Endothelial cell of umbilical vein (primary cell): ENCODE measurements around the gene GPR17. TPM values are rescaled to one million over a fixed set of nuclear protein-coding genes. Genes with fewer than 3 reads are reported as not detected.
A peak's percentile ranks its signal among the peaks of the same experiment; 100 is the strongest.

ENCODE experiments used
- BruUV-seq: library from RNA; stranded (reverse); fragments of 400-500 nt; replicated peaks from 2 replicates; lab custom pipeline; 2021; lab: Mats Ljungman, UMichigan
- CTCF ChIA-PET: fragments of 300-600, 350-600 bp; sonication (Branson Sonifier 250); formaldehyde crosslinking; loops from one replicate; lab custom pipeline; 2021; ENCODE audit warnings: antibody characterized with exemption, inconsistent platforms; lab: Charles Lee
- POLR2A ChIA-PET: fragments of 300-600, 350-600 bp; sonication (Branson Sonifier 250); formaldehyde crosslinking; loops from one replicate; lab custom pipeline; 2021; ENCODE audit warnings: antibody characterized with exemption, inconsistent platforms; lab: Charles Lee
- DNase-seq: peaks from one replicate; pipeline ENCODE4 v3.0.0-alpha.2; 2011; ENCODE audit warnings: low read depth, low spot score
- FAIRE-seq: peaks from 2 replicates; lab custom pipeline; 2011; peaks lifted over from hg19 to GRCh38; lab: Jason Lieb, UNC
- H2AFZ ChIP-seq: 2 replicates; pipeline ENCODE4 v1.6.0; 2012; ENCODE audit warnings: low read depth, low read length, control low read depth, inconsistent platforms
- H3K27ac ChIP-seq: 2 replicates; pipeline ENCODE4 v1.5.1; 2011; ENCODE audit warnings: low read depth, mild to moderate bottlenecking, control low read depth, low read length, moderate library complexity; ENCODE audit not compliant: insufficient read depth
- H3K27me3 ChIP-seq, 2 experiments: 2 replicates each; pipeline versions ENCODE4 v1.6.0 to v1.6.1; 2011; ENCODE audit warnings: low read length in 2 of 2, mixed read lengths in 1 of 2; ENCODE audit not compliant: control insufficient read depth in 2 of 2, insufficient read depth in 2 of 2
- H3K36me3 ChIP-seq, 2 experiments: 2 replicates in 1 of 2; 3 replicates in 1 of 2; pipeline ENCODE4 v1.5.1; 2011; ENCODE audit warnings: low read length in 2 of 2, mild to moderate bottlenecking in 1 of 2, moderate library complexity in 1 of 2; ENCODE audit not compliant: control insufficient read depth in 2 of 2, insufficient read depth in 2 of 2; ENCODE audit errors: extremely low read depth in 1 of 2
- H3K4me1 ChIP-seq: 3 replicates; pipeline ENCODE4 v1.5.1; 2011; ENCODE audit warnings: mild to moderate bottlenecking, low read length; ENCODE audit not compliant: control insufficient read depth, insufficient read depth; ENCODE audit errors: extremely low read depth
- H3K4me2 ChIP-seq: 2 replicates; pipeline ENCODE4 v1.6.1; 2011; ENCODE audit warnings: low read length, control low read depth, mixed read lengths; ENCODE audit not compliant: insufficient read depth
- H3K4me3 ChIP-seq, 3 experiments: fragments of 200-600 bp in 1 of 3; sonication (generic), shearing (Covaris generic) in 1 of 3; replicated peaks in 1 of 3; 2 replicates each; pipeline ENCODE4 v1.5.1; 2011 to 2016; ENCODE audit warnings: control low read depth in 3 of 3, low read length in 3 of 3, mild to moderate bottlenecking in 2 of 3, inconsistent platforms in 1 of 3, low read depth in 1 of 3, moderate library complexity in 1 of 3; ENCODE audit not compliant: insufficient read depth in 1 of 3
- H3K79me2 ChIP-seq: 2 replicates; pipeline ENCODE4 v1.6.0; 2012; ENCODE audit warnings: low read length, inconsistent platforms; ENCODE audit not compliant: control insufficient read depth, insufficient read depth
- H3K9ac ChIP-seq: replicated peaks from 2 replicates; pipeline ENCODE3; 2011; ENCODE audit warnings: low read length, control low read depth; ENCODE audit not compliant: insufficient read depth; ENCODE audit errors: extremely low read depth
- H3K9me1 ChIP-seq: replicated peaks from 3 replicates; pipeline ENCODE4 v1.6.0; 2011; ENCODE audit warnings: mild to moderate bottlenecking, low read length; ENCODE audit not compliant: control insufficient read depth, insufficient read depth; ENCODE audit errors: extremely low read depth
- H3K9me3 ChIP-seq: replicated peaks from 2 replicates; pipeline ENCODE4 v1.5.1; 2012; ENCODE audit warnings: low read length, inconsistent platforms; ENCODE audit not compliant: control insufficient read depth, insufficient read depth
- H4K20me1 ChIP-seq: replicated peaks from 2 replicates; pipeline ENCODE3; 2011; ENCODE audit warnings: mild to moderate bottlenecking, low read length; ENCODE audit not compliant: control insufficient read depth, insufficient read depth; ENCODE audit errors: extremely low read depth
- EZH2 ChIP-seq: IDR thresholded peaks from 2 replicates; pipeline ENCODE4 v1.6.1; 2012; ENCODE audit warnings: borderline replicate concordance, low read depth, mild to moderate bottlenecking, moderate library complexity, low read length, inconsistent platforms; ENCODE audit not compliant: severe bottlenecking
- FOS ChIP-seq: IDR thresholded peaks from 2 replicates; pipeline ENCODE4 v1.6.1; 2011; ENCODE audit warnings: mild to moderate bottlenecking, low read length, moderate library complexity, borderline replicate concordance; ENCODE audit not compliant: insufficient read depth
- GATA2 ChIP-seq: IDR thresholded peaks from 2 replicates; pipeline ENCODE4 v1.7.0; 2011; ENCODE audit warnings: low read depth, mild to moderate bottlenecking, moderate library complexity, mixed read lengths, low read length; ENCODE audit not compliant: insufficient read length, insufficient read depth
- JUN ChIP-seq: IDR thresholded peaks from 2 replicates; pipeline ENCODE4 v1.6.1; 2011; ENCODE audit warnings: borderline replicate concordance, low read depth; ENCODE audit not compliant: insufficient read length, insufficient read depth
- MAX ChIP-seq: IDR thresholded peaks from 2 replicates; pipeline ENCODE4 v1.6.1; 2011; ENCODE audit not compliant: insufficient read depth, insufficient read length
- MYC ChIP-seq: IDR thresholded peaks from one replicate; pipeline ENCODE4 v1.6.1; 2011; ENCODE audit warnings: mild to moderate bottlenecking, low read depth, low read length
- POLR2A ChIP-seq: IDR thresholded peaks from 2 replicates; pipeline ENCODE4 v1.6.1; 2012; ENCODE audit warnings: low read depth, mild to moderate bottlenecking, control low read depth, low read length
- POLR2AphosphoS5 ChIP-seq: IDR thresholded peaks from 2 replicates; pipeline ENCODE4 v1.6.1; 2012; ENCODE audit warnings: low read depth, mild to moderate bottlenecking, control low read depth, low read length, moderate library complexity; ENCODE audit not compliant: insufficient read depth
- dilution Hi-C: fragments of 300-500 bp; cut with MboI; formaldehyde crosslinking; loops from one replicate; pipeline ENCODE4 v1.15.0; 2019; ENCODE audit warnings: low sequenced_read_pairs; ENCODE audit not compliant: extremely low pct_ligation_motif_present
- intact Hi-C: fragments of 100-400 bp; cut with micrococcal nuclease; formaldehyde crosslinking; loops from one replicate; pipeline ENCODE4 v1.10.0; 2022
- polyA plus RNA-seq, 4 experiments: library from polyadenylated mRNA; depleted of rRNA in 3 of 4; stranded (reverse) in 3 of 4; unstranded in 1 of 4; fragments of >200 nt; gene quantifications; 2 replicates each; pipeline versions ENCODE4 v1.2.1 to v1.2.3, GENCODE V29; 2011 to 2012; ENCODE audit warnings: missing spikeins in 1 of 4
- total RNA-seq: library from RNA; stranded (reverse); gene quantifications from 2 replicates; pipeline ENCODE4 v1.2.3, GENCODE V29; 2021
- TF ChIP-seq, protein P1 (sequence below), 2 donors: IDR thresholded peaks; 1 replicate in 1 of 2; 2 replicates in 1 of 2; pipeline ENCODE4 v1.5.1; 2011; ENCODE audit warnings: low read length in 2 of 2, mild to moderate bottlenecking in 2 of 2, moderate library complexity in 2 of 2, control low read depth in 1 of 2, inconsistent platforms in 1 of 2, low read depth in 1 of 2; ENCODE audit not compliant: insufficient read depth in 1 of 2; ENCODE audit errors: extremely low read depth in 1 of 2

Gene GPR17
- total and polyA plus RNA-seq, 2 donors (not counting 3 experiments of a cell fraction or from before 2014, with no cell fraction given): 0.10 TPM; not detected in 1

- no peak overlapping the region for H3K9ac ChIP-seq
- no peaks in the 10 kb centered on the region for H3K79me2 ChIP-seq
- H3K36me3 ChIP-seq: peaks cover 0 to 9% of the 10 kb centered on the region in 2 experiments
- TF ChIP-seq POLR2A (no peak), JUN (no peak), POLR2AphosphoS5 (no peak), MAX (no peak)
- H3K4me3 ChIP-seq: no peak overlapping the region
- no peaks in the 10 kb centered on the region for H3K27me3 ChIP-seq
- no peaks in the 10 kb centered on the region for H3K9me1 ChIP-seq
- no peak overlapping the region for H3K4me2 ChIP-seq
- BruUV-seq: no TSS peak
- dilution Hi-C loops (no loop called here), intact Hi-C loops (loop anchor here (2.0 kb wide), 2 partner anchors 17 to 43 kb away; partner anchors contain the start of genes LIMS2 and SFT2D3)
- no peak overlapping the region for H3K27ac ChIP-seq
- no peaks in the 10 kb centered on the region for H4K20me1 ChIP-seq
- H3K4me1 ChIP-seq: peaks cover 39% of the 10 kb centered on the region
- FAIRE-seq: no peak
- CTCF ChIA-PET: interaction anchor here (0.6 to 12.1 kb wide), 3 partner anchors 8 to 66 kb away, joined by 3 to 424 read pairs (median 8); no protein-coding TSS in a partner anchor
- no peak overlapping the region for H2AFZ ChIP-seq
- DNase-seq: no peak
- POLR2A ChIA-PET: no interaction called here
- no peaks in the 10 kb centered on the region for H3K9me3 ChIP-seq
These were observed 12.2 kb downstream of the GPR17 start for GRCh38 chr2:127658146-127658545.

- POLR2A ChIA-PET: no interaction called here
- FAIRE-seq: no peak
- peak overlapping the region; percentile 76 for H3K27ac ChIP-seq
- no peaks in the 10 kb centered on the region for H4K20me1 ChIP-seq
- H3K9me3 ChIP-seq: no peaks in the 10 kb centered on the region
- DNase-seq: no peak
- dilution Hi-C loops: no loop called here
- H3K4me3 ChIP-seq: no peak overlapping the region
- no TSS peak for BruUV-seq
- no peak overlapping the region for H3K4me2 ChIP-seq
- H3K9ac ChIP-seq: no peak overlapping the region
- peaks cover 46% of the 10 kb centered on the region for H3K4me1 ChIP-seq
- peak overlapping the region; percentile 79 for H2AFZ ChIP-seq
- CTCF ChIA-PET: interaction anchor here (0.6 to 6.9 kb wide), 6 partner anchors 9 to 67 kb away, joined by 3 to 37 read pairs (median 6); no protein-coding TSS in a partner anchor
- H3K27me3 ChIP-seq: no peaks in the 10 kb centered on the region
- no peaks in the 10 kb centered on the region for H3K9me1 ChIP-seq
- H3K79me2 ChIP-seq: no peaks in the 10 kb centered on the region
- intact Hi-C loops: loop anchor here (1.0 to 2.0 kb wide), 5 partner anchors 10 to 133 kb away; partner anchors contain the start of genes IWS1, LIMS2 and SFT2D3
- no peak for TF ChIP-seq GATA2
- no peak for TF ChIP-seq MAX
- no peak for TF ChIP-seq FOS
- TF ChIP-seq POLR2AphosphoS5: no peak
- no peak for TF ChIP-seq JUN
- no peak for TF ChIP-seq POLR2A
- no peak for TF ChIP-seq EZH2
- TF ChIP-seq MYC: no peak
- TF ChIP-seq, protein P1, sequence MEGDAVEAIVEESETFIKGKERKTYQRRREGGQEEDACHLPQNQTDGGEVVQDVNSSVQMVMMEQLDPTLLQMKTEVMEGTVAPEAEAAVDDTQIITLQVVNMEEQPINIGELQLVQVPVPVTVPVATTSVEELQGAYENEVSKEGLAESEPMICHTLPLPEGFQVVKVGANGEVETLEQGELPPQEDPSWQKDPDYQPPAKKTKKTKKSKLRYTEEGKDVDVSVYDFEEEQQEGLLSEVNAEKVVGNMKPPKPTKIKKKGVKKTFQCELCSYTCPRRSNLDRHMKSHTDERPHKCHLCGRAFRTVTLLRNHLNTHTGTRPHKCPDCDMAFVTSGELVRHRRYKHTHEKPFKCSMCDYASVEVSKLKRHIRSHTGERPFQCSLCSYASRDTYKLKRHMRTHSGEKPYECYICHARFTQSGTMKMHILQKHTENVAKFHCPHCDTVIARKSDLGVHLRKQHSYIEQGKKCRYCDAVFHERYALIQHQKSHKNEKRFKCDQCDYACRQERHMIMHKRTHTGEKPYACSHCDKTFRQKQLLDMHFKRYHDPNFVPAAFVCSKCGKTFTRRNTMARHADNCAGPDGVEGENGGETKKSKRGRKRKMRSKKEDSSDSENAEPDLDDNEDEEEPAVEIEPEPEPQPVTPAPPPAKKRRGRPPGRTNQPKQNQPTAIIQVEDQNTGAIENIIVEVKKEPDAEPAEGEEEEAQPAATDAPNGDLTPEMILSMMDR (IDR thresholded peaks at IDR 0.05; ENCODE audit: extremely low read depth in 1 of 2, insufficient read depth in 1 of 2, low read depth in 1 of 2, low read length in 2 of 2): no peak
- peaks cover 0 to 6% of the 10 kb centered on the region in 2 experiments for H3K36me3 ChIP-seq
These were observed 12.9 kb downstream of the GPR17 start for GRCh38 chr2:127658641-127659407.
